ENCODE data around the gene SCGB1C1.

- TF ChIP-seq POLR2A (IDR thresholded peaks at IDR 0.05) = no peak
- TF ChIP-seq CTCF (IDR thresholded peaks at IDR 0.05) = no peak
- no peak for TF ChIP-seq EP300 (IDR thresholded peaks at IDR 0.05)
These were observed 35.0 kb downstream of the SCGB1C1 start for GRCh38 chr11:227824-228379.

All from tibial nerve (tissue), 4 donors.